COLO829 (cell line): ENCODE results near the gene BBS1.
A peak's percentile ranks its signal among the peaks of the same experiment; 100 is the strongest.
"Not testable (repeated sequence)": the region's sequence is repeated elsewhere in the genome, so short reads cannot be mapped to it uniquely, and the experiment has no call there.

Experiments
- DNase-seq: peaks from one replicate; pipeline ENCODE4 v3.0.0; 2012; ENCODE audit warnings: low spot score

BBS1 gene

GRCh38 chr11:66524304-66525040 lies 14.0 kb downstream of the BBS1 start:
- DNase-seq, result no peak

DNA sequence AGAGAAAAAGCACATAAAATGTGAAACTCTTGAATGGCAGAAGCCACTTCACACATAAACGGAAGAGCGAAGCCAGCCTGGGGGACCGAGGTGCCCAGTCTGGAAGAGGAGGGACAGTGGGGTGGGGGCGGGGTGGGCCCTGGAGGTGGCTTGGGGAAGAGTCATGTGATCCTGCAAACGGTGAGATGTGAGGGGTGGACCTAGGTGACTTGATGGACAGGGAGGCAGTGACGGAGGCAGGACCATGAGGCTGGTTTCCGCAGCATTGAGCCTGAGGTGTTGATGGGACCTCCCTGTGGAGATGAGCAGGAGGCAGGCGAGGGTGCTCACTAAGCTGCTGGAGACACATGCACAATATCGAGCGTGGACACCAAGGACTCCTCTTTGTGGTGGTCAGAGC lies 18.6 kb downstream of the BBS1 start:
- DNase-seq, result no peak

GRCh38 chr11:66529655-66530054 lies 19.2 kb downstream of the BBS1 start:
- no peak for DNase-seq

DNA sequence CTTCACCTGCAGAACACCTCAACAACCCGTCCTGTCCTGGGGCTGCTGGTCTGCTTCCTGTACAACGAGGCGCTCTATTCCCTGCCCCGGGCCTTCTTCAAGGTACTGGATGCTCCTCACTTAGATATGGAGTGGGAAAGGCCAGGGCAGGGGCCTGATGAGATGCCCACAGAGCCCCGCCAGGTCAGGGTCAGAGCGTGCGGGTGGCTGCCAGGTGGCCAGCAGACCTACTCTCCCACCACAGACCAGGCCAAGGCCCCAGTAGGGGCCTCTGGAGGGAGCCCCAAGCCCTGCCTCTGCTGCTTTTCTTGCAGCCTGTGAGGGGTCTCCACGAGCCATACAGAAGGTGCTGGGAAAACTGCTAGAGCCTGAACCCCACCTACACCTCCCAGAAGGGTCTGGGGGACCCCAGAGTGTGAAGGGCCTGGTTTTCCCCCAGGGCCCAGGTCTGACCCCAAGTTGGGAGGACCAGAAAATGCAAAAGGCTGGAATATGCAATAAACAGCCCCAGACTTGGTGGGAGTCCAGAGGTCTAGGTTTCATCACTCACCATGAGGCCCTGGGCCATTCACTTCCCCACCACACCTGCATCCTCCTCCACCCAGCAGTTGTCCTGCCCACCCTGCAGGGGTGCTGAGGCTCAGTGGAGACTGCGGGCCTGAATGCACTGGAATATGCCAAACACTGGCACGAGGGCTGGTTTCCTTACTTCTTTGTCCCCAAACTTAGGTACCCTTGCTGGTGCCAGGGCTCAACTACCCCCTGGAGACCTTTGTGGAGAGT lies 20.7 kb downstream of the BBS1 start:
- no peak for DNase-seq

DNA sequence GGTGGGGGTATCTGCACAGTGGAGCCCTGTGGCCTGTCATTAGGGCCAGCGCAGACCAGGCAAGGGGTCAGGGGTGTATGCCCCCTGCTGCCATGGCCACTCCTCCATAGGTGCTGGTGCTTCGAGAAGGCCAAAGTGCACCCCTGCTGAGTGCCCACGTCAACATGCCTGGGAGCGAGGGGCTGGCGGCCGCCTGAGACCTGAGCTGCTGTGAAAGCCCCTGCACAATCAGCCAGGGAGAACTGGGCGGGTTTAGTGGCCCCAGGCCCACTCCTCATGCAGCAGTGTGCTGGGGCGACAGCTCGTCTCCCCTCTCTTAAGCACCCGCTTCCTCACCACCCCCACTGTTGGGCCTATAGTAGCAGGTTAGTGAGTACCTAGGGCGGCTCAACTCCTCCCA lies 21.4 kb downstream of the BBS1 start:
- DNase-seq, result no peak

DNA sequence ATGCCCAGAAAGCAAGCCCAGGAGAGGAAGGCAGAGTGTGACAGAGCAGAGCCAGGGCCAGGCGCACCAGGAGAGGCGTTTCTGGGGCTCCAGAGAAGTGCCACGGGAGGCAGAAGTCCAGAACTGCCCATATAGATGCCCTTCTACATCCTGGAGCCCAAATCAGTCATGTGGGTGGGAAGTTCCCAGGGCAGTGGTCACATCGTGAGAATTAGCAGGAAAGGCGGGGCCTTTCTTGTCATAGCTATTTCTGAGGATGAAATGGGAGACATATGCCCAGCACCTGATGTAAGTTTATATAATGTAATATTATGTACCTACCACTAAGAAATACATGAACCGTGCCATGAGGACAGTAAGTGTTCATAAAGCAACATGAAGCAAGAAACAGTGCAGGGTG lies 22.3 kb downstream of the BBS1 start:
- DNase-seq, result no peak

- no peak for DNase-seq
Measured at GRCh38 chr11:66539170-66539869, 28.9 kb downstream of the BBS1 start.

DNA sequence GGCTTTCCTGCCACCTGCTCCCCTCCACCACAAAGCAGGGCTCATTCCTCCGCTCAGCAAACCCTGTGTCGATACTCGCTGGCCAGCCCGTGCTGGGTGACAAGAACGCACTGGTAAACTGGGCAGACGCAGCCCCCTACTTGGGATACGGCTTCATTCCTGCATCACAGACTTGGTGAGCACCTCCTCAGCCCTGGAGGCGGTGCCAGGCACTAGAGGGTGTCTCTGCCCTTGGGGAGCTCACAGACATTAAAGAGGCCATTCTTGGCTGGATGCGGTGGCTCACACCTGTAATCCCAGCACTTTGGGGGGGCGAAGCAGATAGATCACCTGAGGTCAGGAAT lies 29.4 kb downstream of the BBS1 start:
- no peak for DNase-seq

DNA sequence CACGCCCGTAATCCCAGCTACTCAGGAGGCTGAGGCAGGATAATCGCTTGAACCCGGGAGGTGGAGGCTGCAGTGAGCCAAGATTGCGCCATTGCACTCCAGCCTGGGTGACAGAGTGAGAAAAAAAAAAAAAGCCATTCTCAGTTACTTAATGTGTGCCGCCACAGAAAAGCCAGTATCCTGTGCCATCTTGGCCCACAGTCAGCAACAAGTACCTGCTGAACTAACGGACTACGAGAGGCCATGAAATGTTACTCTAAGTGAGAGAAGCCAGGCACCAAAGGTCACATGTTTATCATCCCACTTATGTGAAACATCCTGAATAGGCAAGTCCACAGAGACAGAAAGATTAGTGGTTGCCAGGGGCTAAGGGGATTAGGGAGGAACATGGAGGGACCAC lies 30.2 kb downstream of the BBS1 start:
- DNase-seq, result not testable (repeated sequence)

- no peak for DNase-seq
Measured at GRCh38 chr11:66541892-66542291, 31.5 kb downstream of the BBS1 start.

DNA sequence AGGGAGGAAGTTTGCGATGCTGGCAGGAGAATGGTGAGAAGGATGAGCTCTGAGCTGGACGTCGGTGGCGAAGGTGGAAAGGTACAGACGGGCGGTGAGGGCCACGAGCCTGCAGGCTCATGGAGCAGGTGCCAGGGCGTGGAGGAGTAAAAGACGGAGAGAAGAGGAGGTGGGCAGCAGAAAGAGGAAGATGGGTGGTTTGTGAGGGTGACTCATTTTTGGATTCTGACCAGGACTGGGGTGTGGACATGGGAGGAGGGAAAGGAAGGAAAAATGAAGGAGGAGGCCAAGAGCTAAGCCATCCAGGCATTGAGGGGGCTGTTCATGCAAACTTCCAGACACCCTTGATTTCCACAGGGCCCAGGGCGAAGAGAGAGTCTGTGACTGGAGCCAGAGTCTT lies 31.9 kb downstream of the BBS1 start:
- DNase-seq, result no peak

DNA sequence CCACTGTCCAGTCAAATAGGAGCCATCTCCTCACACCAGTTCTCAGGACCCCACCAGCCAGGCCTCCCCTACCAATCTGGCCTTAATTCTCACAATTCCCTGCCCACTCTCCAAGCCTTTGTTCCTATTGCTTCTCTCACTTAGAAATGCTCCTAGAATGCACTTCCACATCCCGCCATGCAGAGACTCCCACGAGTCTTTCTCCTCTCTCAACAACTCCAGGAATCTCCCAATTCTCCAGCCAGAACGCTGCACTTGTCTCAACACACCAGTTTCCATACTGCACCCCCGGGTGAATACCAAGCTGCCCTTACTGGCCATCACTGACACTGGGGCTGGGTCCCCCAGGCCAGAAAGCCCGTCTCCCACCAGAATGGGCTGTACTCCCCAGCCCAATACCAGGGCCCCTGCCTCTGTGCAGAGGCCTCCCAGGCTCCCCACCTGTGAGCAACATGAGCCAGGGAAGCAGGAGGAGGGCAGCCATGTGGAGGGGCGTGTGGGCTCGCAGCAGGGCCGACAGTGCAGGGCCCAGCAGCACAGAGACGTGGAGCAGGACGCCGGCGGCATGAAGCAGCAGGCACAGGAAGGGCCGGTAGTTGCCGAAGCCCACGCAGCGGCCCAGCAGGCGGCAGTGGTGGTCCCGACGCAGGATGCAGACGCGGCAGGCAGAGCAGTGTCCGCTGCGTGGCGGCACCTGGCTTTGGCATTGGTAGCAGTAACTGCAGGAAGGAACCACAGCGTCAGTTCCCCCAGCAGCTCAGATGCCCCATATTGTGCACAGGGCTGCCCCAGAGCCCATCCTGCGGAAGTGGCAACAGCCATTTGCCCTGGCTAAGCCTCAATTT lies 33.0 kb downstream of the BBS1 start:
- DNase-seq, result no peak

DNA sequence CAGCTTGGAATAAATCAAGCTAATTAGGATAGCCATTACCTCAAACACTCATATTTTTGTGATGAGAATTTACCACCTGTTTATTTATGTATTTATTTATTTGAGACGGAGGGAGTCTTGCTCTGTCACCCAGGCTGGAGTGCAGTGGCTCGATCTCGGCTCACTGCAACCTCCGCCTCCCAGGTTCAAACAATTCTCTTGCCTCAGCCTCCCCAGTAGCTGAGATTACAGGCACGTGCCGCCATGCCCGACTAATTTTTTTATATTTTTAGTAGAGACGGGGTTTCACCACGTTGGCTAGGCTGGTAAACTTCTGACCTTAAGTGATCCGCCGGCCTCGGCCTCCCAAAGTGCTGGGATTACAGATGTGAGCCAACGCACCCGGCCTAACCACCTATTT lies 34.5 kb downstream of the BBS1 start:
- DNase-seq, result not testable (repeated sequence)

GRCh38 chr11:66545701-66546367 lies 35.4 kb downstream of the BBS1 start, which contains the start of gene ZDHHC24:
Gene ZDHHC24 (minus strand): TSS chr11:66546048. CDS start chr11:66546003, 45 bp downstream.
- DNase-seq, result peak; percentile 95

GRCh38 chr11:66546368-66546965 lies 36.0 kb downstream of the BBS1 start, which contains the start of gene ACTN3:
Gene ACTN3 (plus strand): TSS chr11:66546903. CDS start chr11:66546938, 35 bp downstream.
- DNase-seq, result no peak

GRCh38 chr11:66546966-66547661 lies 36.7 kb downstream of the BBS1 start:
- no peak for DNase-seq

DNA sequence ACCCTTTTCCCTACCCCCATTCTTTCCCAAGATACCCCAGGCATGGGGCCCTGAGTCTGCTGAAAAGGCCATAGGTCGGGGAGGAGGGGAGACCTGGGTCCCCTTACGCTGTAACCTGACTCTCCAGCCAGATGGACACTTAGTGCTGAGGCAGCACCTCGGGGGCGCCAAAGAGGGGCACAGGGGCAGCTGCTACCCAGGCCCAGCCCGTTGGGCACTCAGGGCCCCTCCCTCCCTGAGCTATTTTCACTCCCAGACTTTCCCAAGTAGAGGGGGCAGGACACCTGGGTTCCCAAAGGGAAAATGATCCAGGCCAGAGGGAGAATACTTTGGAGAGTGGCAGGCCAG lies 37.2 kb downstream of the BBS1 start:
- no peak for DNase-seq

DNA sequence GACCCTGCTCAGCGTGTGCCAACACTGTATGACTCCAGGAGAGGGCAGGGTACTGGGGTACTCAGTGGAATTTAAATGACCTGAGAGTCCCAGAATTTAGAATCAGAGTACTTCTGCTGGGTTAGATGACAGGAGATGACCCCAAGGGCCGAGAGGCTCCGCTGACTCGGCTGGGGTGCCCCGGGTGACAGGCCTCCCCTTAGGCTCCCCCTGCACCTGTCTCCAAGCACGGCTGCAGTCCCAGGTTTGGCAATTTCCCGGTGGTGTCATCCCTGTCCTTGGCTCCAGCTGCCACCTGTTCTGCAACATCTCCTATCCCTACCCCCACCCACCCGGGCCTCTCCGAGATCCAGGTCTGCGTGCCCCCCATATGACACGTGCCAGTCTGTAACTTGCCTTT lies 37.6 kb downstream of the BBS1 start:
- DNase-seq, result no peak

DNA sequence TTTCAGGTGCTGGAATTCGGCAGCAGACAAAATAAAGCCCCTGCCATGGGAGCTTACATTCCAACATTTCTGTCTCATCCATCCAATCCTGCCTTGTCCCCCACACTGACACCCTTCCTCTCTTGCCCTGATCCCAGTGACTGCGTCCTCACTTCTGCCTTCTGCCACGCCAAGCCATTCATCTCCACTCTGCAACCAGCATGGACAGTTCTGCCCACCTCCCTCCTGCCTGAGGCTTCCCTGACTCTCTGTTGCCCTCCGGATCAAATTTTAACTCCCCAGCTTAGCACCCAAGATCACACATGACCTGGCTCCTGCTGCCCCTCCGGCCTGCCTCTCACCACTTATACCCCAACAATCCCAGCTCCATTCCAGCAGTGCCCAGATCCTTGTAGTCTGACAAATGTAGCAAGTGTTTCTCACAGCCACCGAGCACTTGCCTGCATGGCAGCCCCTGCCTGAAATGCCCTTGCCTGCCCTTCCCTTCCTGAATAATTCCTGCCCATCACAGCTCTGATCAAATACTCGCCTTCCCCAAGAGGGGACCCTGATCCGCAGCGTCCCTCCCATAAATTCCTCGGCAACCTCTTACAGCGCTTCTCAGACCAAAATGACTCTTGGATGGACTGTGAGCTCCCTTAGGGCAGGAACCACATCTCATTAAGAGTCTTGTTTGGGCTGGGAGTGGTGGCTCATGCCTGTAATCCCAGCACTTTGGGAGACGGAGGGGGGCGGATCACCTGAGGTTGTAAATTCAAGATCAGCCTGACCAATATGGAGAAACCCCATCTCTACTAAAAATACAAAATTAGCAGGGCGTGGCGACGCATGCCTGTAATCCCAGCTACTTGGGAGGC lies 38.6 kb downstream of the BBS1 start:
- DNase-seq, result no peak
